GM23338 (cell line): Measurements from ENCODE around the gene LRRC57.

ENCODE experiments used
- CREB1 ChIP-seq: fragments of 250-450 bp; sonication (Bioruptor Pico); IDR thresholded peaks from 2 replicates; pipeline ENCODE4 v1.5.0; 2020; ENCODE audit warnings: low read depth, mild to moderate bottlenecking, moderate library complexity
- ETS1 ChIP-seq: IDR thresholded peaks from 2 replicates; pipeline ENCODE4 v1.6.1; 2016; ENCODE audit warnings: antibody characterized with exemption
- EZH2 ChIP-seq: fragments of 200-600 bp; sonication (generic); IDR thresholded peaks from one replicate; pipeline ENCODE4 v1.8.0; 2017; ENCODE audit warnings: antibody characterized with exemption, mild to moderate bottlenecking, low read depth; ENCODE audit not compliant: unreplicated experiment
- EZH2phosphoT487 ChIP-seq: fragments of 200-600 bp; sonication (generic); IDR thresholded peaks from one replicate; pipeline ENCODE4 v1.8.1; 2018; ENCODE audit warnings: antibody characterized with exemption; ENCODE audit not compliant: unreplicated experiment
- JUNB ChIP-seq: IDR thresholded peaks from one replicate; pipeline ENCODE4 v1.6.1; 2016; ENCODE audit warnings: antibody characterized with exemption; ENCODE audit not compliant: unreplicated experiment
- NANOG ChIP-seq: IDR thresholded peaks from 2 replicates; pipeline ENCODE4 v1.6.1; 2016; ENCODE audit warnings: antibody characterized with exemption, borderline replicate concordance
- POLR2AphosphoS5 ChIP-seq: IDR thresholded peaks from 2 replicates; pipeline ENCODE4 v1.6.1; 2016; ENCODE audit warnings: antibody characterized with exemption, low read depth
- STAT1 ChIP-seq: IDR thresholded peaks from one replicate; pipeline ENCODE4 v1.6.1; 2016; ENCODE audit warnings: antibody characterized with exemption; ENCODE audit not compliant: unreplicated experiment
- ZNF114 ChIP-seq: fragments of 250-450 bp; sonication (Bioruptor Pico); IDR thresholded peaks from 2 replicates; pipeline ENCODE4 v1.5.0; 2020; ENCODE audit warnings: mild to moderate bottlenecking, moderate library complexity
- ZNF331 ChIP-seq: fragments of 250-450 bp; sonication (Bioruptor Pico); IDR thresholded peaks from 2 replicates; pipeline ENCODE4 v1.5.0; 2020; ENCODE audit warnings: low read depth, mild to moderate bottlenecking, moderate library complexity
- TF ChIP-seq, protein P1 (sequence below): IDR thresholded peaks from one replicate; pipeline ENCODE4 v1.6.1; 2018; ENCODE audit warnings: antibody characterized with exemption; ENCODE audit not compliant: unreplicated experiment
- TF ChIP-seq, protein P2 (sequence below), 2 experiments: fragments of 200-600 bp in 1 of 2; sonication (generic) in 1 of 2; conservative IDR thresholded peaks; 2 replicates each; pipeline versions ENCODE4 v1.5.1 to v1.6.1; 2016 to 2017; ENCODE audit warnings: antibody characterized with exemption in 2 of 2, low read depth in 2 of 2, mild to moderate bottlenecking in 2 of 2, moderate library complexity in 1 of 2
- TF ChIP-seq, protein P3 (sequence below): fragments of 250-450 bp; sonication (Bioruptor Pico); IDR thresholded peaks from 2 replicates; pipeline ENCODE4 v1.5.0; 2020; ENCODE audit warnings: mild to moderate bottlenecking, moderate library complexity

DNA sequence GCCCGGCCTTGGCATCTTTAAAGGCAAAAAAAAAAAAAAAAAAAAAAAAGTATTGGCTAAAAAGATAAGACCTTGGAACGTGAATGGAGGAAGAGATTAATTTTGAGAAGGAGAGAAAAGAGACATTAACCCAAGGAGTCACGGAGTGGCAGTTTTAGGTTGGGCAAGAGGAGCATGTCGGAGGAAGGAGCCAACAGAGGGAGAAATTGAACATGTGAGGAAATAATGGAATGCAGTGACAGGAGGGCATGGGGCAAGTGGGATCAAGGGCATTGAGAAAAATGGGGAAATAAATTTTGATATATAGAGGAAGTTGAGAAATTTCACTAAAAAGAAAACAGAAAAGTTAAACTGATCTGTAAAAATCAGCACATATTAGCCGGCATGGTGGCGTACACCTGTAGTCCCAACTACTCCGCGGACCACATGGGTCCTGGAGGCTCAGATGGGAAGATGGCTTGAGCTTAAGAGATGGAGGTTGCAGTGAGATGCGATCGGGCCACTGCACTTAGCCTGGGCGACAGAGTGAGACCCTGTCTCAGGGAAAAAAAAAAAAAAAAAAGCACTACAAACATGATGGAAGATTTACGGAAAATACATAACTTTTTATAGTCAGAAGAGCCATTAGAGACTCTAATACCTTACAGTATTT lies 1.3 kb upstream of the LRRC57 start:
- TF ChIP-seq JUNB (no peak), EZH2phosphoT487 (no peak), EZH2 (no peak), CREB1 (no peak), POLR2AphosphoS5 (no peak), ZNF114 (no peak), ETS1 (no peak), NANOG (no peak), ZNF331 (no peak), STAT1 (no peak)
- TF ChIP-seq, protein P1, sequence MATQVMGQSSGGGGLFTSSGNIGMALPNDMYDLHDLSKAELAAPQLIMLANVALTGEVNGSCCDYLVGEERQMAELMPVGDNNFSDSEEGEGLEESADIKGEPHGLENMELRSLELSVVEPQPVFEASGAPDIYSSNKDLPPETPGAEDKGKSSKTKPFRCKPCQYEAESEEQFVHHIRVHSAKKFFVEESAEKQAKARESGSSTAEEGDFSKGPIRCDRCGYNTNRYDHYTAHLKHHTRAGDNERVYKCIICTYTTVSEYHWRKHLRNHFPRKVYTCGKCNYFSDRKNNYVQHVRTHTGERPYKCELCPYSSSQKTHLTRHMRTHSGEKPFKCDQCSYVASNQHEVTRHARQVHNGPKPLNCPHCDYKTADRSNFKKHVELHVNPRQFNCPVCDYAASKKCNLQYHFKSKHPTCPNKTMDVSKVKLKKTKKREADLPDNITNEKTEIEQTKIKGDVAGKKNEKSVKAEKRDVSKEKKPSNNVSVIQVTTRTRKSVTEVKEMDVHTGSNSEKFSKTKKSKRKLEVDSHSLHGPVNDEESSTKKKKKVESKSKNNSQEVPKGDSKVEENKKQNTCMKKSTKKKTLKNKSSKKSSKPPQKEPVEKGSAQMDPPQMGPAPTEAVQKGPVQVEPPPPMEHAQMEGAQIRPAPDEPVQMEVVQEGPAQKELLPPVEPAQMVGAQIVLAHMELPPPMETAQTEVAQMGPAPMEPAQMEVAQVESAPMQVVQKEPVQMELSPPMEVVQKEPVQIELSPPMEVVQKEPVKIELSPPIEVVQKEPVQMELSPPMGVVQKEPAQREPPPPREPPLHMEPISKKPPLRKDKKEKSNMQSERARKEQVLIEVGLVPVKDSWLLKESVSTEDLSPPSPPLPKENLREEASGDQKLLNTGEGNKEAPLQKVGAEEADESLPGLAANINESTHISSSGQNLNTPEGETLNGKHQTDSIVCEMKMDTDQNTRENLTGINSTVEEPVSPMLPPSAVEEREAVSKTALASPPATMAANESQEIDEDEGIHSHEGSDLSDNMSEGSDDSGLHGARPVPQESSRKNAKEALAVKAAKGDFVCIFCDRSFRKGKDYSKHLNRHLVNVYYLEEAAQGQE, result no peak
- TF ChIP-seq, protein P2, sequence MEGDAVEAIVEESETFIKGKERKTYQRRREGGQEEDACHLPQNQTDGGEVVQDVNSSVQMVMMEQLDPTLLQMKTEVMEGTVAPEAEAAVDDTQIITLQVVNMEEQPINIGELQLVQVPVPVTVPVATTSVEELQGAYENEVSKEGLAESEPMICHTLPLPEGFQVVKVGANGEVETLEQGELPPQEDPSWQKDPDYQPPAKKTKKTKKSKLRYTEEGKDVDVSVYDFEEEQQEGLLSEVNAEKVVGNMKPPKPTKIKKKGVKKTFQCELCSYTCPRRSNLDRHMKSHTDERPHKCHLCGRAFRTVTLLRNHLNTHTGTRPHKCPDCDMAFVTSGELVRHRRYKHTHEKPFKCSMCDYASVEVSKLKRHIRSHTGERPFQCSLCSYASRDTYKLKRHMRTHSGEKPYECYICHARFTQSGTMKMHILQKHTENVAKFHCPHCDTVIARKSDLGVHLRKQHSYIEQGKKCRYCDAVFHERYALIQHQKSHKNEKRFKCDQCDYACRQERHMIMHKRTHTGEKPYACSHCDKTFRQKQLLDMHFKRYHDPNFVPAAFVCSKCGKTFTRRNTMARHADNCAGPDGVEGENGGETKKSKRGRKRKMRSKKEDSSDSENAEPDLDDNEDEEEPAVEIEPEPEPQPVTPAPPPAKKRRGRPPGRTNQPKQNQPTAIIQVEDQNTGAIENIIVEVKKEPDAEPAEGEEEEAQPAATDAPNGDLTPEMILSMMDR (conservative IDR thresholded peaks at IDR 0.05; ENCODE audit: low read depth in 2 of 2), result no peak
- TF ChIP-seq, protein P3, sequence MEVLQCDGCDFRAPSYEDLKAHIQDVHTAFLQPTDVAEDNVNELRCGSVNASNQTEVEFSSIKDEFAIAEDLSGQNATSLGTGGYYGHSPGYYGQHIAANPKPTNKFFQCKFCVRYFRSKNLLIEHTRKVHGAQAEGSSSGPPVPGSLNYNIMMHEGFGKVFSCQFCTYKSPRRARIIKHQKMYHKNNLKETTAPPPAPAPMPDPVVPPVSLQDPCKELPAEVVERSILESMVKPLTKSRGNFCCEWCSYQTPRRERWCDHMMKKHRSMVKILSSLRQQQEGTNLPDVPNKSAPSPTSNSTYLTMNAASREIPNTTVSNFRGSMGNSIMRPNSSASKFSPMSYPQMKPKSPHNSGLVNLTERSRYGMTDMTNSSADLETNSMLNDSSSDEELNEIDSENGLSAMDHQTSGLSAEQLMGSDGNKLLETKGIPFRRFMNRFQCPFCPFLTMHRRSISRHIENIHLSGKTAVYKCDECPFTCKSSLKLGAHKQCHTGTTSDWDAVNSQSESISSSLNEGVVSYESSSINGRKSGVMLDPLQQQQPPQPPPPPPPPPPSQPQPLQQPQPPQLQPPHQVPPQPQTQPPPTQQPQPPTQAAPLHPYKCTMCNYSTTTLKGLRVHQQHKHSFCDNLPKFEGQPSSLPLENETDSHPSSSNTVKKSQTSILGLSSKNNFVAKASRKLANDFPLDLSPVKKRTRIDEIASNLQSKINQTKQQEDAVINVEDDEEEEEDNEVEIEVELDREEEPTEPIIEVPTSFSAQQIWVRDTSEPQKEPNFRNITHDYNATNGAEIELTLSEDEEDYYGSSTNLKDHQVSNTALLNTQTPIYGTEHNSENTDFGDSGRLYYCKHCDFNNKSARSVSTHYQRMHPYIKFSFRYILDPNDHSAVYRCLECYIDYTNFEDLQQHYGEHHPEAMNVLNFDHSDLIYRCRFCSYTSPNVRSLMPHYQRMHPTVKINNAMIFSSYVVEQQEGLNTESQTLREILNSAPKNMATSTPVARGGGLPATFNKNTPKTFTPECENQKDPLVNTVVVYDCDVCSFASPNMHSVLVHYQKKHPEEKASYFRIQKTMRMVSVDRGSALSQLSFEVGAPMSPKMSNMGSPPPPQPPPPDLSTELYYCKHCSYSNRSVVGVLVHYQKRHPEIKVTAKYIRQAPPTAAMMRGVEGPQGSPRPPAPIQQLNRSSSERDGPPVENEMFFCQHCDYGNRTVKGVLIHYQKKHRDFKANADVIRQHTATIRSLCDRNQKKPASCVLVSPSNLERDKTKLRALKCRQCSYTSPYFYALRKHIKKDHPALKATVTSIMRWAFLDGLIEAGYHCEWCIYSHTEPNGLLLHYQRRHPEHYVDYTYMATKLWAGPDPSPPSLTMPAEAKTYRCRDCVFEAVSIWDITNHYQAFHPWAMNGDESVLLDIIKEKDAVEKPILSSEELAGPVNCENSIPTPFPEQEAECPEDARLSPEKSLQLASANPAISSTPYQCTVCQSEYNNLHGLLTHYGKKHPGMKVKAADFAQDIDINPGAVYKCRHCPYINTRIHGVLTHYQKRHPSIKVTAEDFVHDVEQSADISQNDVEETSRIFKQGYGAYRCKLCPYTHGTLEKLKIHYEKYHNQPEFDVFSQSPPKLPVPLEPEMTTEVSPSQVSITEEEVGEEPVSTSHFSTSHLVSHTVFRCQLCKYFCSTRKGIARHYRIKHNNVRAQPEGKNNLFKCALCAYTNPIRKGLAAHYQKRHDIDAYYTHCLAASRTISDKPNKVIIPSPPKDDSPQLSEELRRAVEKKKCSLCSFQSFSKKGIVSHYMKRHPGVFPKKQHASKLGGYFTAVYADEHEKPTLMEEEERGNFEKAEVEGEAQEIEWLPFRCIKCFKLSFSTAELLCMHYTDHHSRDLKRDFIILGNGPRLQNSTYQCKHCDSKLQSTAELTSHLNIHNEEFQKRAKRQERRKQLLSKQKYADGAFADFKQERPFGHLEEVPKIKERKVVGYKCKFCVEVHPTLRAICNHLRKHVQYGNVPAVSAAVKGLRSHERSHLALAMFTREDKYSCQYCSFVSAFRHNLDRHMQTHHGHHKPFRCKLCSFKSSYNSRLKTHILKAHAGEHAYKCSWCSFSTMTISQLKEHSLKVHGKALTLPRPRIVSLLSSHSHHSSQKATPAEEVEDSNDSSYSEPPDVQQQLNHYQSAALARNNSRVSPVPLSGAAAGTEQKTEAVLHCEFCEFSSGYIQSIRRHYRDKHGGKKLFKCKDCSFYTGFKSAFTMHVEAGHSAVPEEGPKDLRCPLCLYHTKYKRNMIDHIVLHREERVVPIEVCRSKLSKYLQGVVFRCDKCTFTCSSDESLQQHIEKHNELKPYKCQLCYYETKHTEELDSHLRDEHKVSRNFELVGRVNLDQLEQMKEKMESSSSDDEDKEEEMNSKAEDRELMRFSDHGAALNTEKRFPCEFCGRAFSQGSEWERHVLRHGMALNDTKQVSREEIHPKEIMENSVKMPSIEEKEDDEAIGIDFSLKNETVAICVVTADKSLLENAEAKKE, result no peak
